Breast epithelium (tissue), 3 donors: ENCODE data around the gene CLDN9.

Experiments used
- CTCF ChIP-seq, 3 donors: fragments of 450-650 bp; IDR thresholded peaks; one replicate each; pipeline ENCODE4 v1.5.1; 2016 to 2017; ENCODE audit warnings: antibody characterized with exemption in 3 of 3, mild to moderate bottlenecking in 3 of 3, moderate library complexity in 3 of 3
- POLR2A ChIP-seq: fragments of 450-650 bp; IDR thresholded peaks from one replicate; pipeline ENCODE4 v1.6.1; 2016; ENCODE audit warnings: antibody characterized with exemption, mild to moderate bottlenecking, moderate library complexity
- POLR2AphosphoS5 ChIP-seq, 3 donors: sonication (generic); formaldehyde crosslinking; IDR thresholded peaks; one replicate each; pipeline ENCODE4 v1.6.1; 2017; ENCODE audit warnings: antibody characterized with exemption in 3 of 3

GRCh38 chr16:3001316-3001715 lies 11.4 kb upstream of the CLDN9 start:
- no peak for TF ChIP-seq POLR2AphosphoS5 (IDR thresholded peaks at IDR 0.05)
- TF ChIP-seq POLR2A = no peak
- no peak for TF ChIP-seq CTCF (IDR thresholded peaks at IDR 0.05)
